Caco-2 (cell line): Measurements from ENCODE around the gene HLA-DQB1. TPM values are rescaled to one million over a fixed set of nuclear protein-coding genes. Genes with fewer than 3 reads are reported as not detected.
"Not testable (repeated sequence)": the region's sequence is repeated elsewhere in the genome, so short reads cannot be mapped to it uniquely, and the experiment has no call there.

Experiments used
- BruUV-seq: library from RNA; stranded (reverse); fragments of 400-500 nt; replicated peaks from 2 replicates; lab custom pipeline; 2021; lab: Mats Ljungman, UMichigan
- CTCF ChIA-PET: fragments of 300-600 bp; sonication (Branson Sonifier 250); formaldehyde crosslinking; loops from one replicate; lab custom pipeline; 2022; ENCODE audit warnings: antibody characterized with exemption; lab: Charles Lee
- POLR2A ChIA-PET: fragments of 300-600 bp; sonication (Branson Sonifier 250); formaldehyde crosslinking; loops from one replicate; lab custom pipeline; 2022; ENCODE audit warnings: antibody characterized with exemption; lab: Charles Lee
- DNase-seq, 2 experiments: peaks; one replicate each; pipeline versions ENCODE4 v3.0.0 to v3.0.0-alpha.2; 2020 to 2022
- H3K27me3 ChIP-seq: replicated peaks from 2 replicates; pipeline ENCODE4 v1.6.0; 2011; ENCODE audit warnings: low read length; ENCODE audit not compliant: control insufficient read depth, insufficient read depth
- H3K36me3 ChIP-seq: 2 replicates; pipeline ENCODE4 v1.5.1; 2011; ENCODE audit warnings: low read length; ENCODE audit not compliant: control insufficient read depth, insufficient read depth
- H3K4me1 ChIP-seq: fragments of 250-450 bp; sonication (Bioruptor Pico); 2 replicates; pipeline ENCODE4 v1.5.1; 2020; ENCODE audit warnings: mild to moderate bottlenecking
- H3K4me3 ChIP-seq: 2 replicates; pipeline ENCODE4 v1.5.1; 2011; ENCODE audit warnings: low read depth, mild to moderate bottlenecking, control low read depth, low read length
- H3K9me3 ChIP-seq: fragments of 250-450 bp; sonication (Bioruptor Pico); 2 replicates; pipeline ENCODE4 v1.5.1; 2020; ENCODE audit warnings: mild to moderate bottlenecking, moderate library complexity
- H3K27ac Mint-ChIP-seq: one replicate; pipeline ENCODE4 v1.8.0; 2022; ENCODE audit warnings: mixed read lengths; ENCODE audit not compliant: unreplicated experiment
- H3K27me3 Mint-ChIP-seq: one replicate; pipeline ENCODE4 v1.8.0; 2022; ENCODE audit warnings: mixed read lengths; ENCODE audit not compliant: insufficient read depth, unreplicated experiment
- H3K36me3 Mint-ChIP-seq: one replicate; pipeline ENCODE4 v1.8.0; 2022; ENCODE audit warnings: mild to moderate bottlenecking, mixed read lengths; ENCODE audit not compliant: insufficient read depth, unreplicated experiment
- H3K4me1 Mint-ChIP-seq: one replicate; pipeline ENCODE4 v1.8.0; 2022; ENCODE audit warnings: low read depth, mixed read lengths; ENCODE audit not compliant: unreplicated experiment
- H3K4me3 Mint-ChIP-seq: one replicate; pipeline ENCODE4 v1.8.0; 2022; ENCODE audit warnings: mild to moderate bottlenecking, moderate library complexity, mixed read lengths; ENCODE audit not compliant: unreplicated experiment
- H3K9me3 Mint-ChIP-seq: one replicate; pipeline ENCODE4 v1.8.0; 2022; ENCODE audit warnings: mixed read lengths; ENCODE audit not compliant: unreplicated experiment
- intact Hi-C: fragments of 100-400 bp; cut with micrococcal nuclease; formaldehyde crosslinking; loops from one replicate; pipeline ENCODE4 v1.10.0; 2022; ENCODE audit not compliant: unreplicated experiment
- total RNA-seq: library from RNA; stranded (reverse); gene quantifications from 2 replicates; pipeline ENCODE4 v1.2.3, GENCODE V29; 2022
- TF ChIP-seq, protein P1 (sequence below), 2 experiments: fragments of 200-600 bp in 1 of 2; IDR thresholded peaks; 1 replicate in 1 of 2; 2 replicates in 1 of 2; pipeline versions ENCODE4 v1.5.1 to v1.8.0; 2011 to 2022; ENCODE audit warnings: antibody characterized with exemption in 1 of 2, control low read depth in 1 of 2, inconsistent platforms in 1 of 2, low read depth in 1 of 2, low read length in 1 of 2, mild to moderate bottlenecking in 1 of 2, moderate library complexity in 1 of 2; ENCODE audit not compliant: insufficient read depth in 1 of 2, severe bottlenecking in 1 of 2, unreplicated experiment in 1 of 2

The HLA-DQB1 gene
- total RNA-seq, 1 experiment from 2014 or later = not detected

DNA sequence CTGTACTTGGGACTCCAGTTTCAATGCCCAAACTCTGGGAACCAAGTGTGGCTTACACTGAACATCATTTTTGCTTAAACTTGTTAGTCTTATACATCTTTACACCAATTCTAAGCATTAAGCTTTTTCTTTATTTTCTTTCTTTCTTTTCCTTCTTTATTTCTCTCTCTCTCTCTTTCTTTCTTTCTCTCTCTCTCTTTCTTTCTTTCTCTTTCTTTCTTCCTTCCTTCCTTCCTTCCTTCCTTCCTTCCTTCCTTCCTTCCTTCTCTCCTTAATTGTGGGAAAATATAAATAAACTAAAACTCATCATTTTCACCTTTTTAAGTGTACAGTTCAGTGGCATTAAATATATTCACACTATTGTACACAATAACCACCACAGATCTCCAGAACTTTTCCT is 43.2 kb upstream of the HLA-DQB1 start:
- H3K27ac Mint-ChIP-seq = no peak overlapping the region
- TF ChIP-seq, protein P1, sequence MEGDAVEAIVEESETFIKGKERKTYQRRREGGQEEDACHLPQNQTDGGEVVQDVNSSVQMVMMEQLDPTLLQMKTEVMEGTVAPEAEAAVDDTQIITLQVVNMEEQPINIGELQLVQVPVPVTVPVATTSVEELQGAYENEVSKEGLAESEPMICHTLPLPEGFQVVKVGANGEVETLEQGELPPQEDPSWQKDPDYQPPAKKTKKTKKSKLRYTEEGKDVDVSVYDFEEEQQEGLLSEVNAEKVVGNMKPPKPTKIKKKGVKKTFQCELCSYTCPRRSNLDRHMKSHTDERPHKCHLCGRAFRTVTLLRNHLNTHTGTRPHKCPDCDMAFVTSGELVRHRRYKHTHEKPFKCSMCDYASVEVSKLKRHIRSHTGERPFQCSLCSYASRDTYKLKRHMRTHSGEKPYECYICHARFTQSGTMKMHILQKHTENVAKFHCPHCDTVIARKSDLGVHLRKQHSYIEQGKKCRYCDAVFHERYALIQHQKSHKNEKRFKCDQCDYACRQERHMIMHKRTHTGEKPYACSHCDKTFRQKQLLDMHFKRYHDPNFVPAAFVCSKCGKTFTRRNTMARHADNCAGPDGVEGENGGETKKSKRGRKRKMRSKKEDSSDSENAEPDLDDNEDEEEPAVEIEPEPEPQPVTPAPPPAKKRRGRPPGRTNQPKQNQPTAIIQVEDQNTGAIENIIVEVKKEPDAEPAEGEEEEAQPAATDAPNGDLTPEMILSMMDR (IDR thresholded peaks at IDR 0.05; ENCODE audit: insufficient read depth in 1 of 2, low read depth in 1 of 2, low read length in 1 of 2, severe bottlenecking in 1 of 2, unreplicated experiment in 1 of 2) = no peak

DNA sequence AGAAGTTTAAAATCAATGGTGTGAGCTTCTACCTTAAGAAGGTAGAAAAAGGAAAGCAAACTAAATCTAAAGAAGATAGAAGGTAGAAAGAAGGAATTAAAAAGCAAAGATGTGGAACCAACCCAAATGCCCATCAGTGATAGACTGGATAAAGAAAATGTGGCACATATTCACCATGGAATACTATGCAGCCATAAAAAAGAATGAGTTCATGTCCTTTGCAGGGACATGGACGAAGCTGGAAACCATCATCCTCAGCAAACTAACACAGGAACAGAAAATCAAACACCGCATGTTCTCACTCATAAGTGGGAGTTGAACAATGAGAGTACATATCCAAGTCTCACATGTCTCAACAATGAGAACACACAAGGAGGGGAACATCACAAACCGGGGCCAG is 38.7 kb upstream of the HLA-DQB1 start:
- H3K4me1 Mint-ChIP-seq, H3K36me3 Mint-ChIP-seq, H3K9me3 Mint-ChIP-seq, H3K4me1 ChIP-seq, BruUV-seq, H3K27me3 ChIP-seq, H3K4me3 ChIP-seq, H3K4me3 Mint-ChIP-seq, POLR2A ChIA-PET, H3K36me3 ChIP-seq, DNase-seq, H3K27ac Mint-ChIP-seq, CTCF ChIA-PET, H3K9me3 ChIP-seq, intact Hi-C loops: not testable (repeated sequence)
- H3K27me3 Mint-ChIP-seq = peaks cover 18% of the 10 kb centered on the region

More for the DNA sequence above, 43.2 kb upstream of the HLA-DQB1 start:
- peaks cover 19% of the 10 kb centered on the region for H3K27me3 Mint-ChIP-seq
- CTCF ChIA-PET = no interaction called here
- H3K4me1 ChIP-seq = no peaks in the 10 kb centered on the region
- intact Hi-C loops = no loop called here
- POLR2A ChIA-PET = no interaction called here
- DNase-seq = no peak
- H3K4me3 Mint-ChIP-seq = no peak overlapping the region
- H3K9me3 Mint-ChIP-seq = no peaks in the 10 kb centered on the region
- H3K36me3 ChIP-seq = no peaks in the 10 kb centered on the region
- H3K9me3 ChIP-seq = 0 out of 2 replicates have a peak, but pooled peaks cover 4% of the 10 kb centered on the region
- H3K4me1 Mint-ChIP-seq = no peaks in the 10 kb centered on the region
- no TSS peak for BruUV-seq
- H3K27me3 ChIP-seq = no peaks in the 10 kb centered on the region
- no peak overlapping the region for H3K4me3 ChIP-seq
- no peaks in the 10 kb centered on the region for H3K36me3 Mint-ChIP-seq

DNA sequence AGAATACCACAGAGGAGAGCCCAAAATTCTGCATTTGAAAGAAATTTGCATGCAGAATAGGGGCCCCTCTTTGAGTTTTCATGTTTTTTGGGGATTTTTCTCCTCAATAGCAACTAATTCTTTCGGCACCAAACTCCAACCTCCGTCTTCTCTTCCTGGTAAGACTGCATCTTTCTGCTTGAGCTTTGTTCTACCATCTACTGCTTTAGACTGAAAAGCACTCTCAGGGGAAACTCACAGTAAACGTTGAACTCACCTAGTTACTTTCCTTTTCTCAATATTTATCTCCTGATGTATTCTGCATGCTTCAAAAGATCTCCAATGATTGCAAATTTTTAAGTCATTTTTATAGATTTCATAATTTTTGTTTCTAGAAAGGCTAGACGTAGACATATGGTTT is 36.9 kb upstream of the HLA-DQB1 start:
- CTCF ChIA-PET = no interaction called here
- Mint-ChIP-seq H3K36me3 (no peaks in the 10 kb centered on the region), H3K4me3 (no peak overlapping the region), H3K4me1 (no peaks in the 10 kb centered on the region), H3K27me3 (peaks cover 15% of the 10 kb centered on the region), H3K9me3 (no peaks in the 10 kb centered on the region), H3K27ac (no peak overlapping the region)
- no peak for DNase-seq
- H3K9me3 ChIP-seq = 0 out of 2 replicates have a peak, but pooled peaks cover 4% of the 10 kb centered on the region
- POLR2A ChIA-PET = no interaction called here
- intact Hi-C loops = loop anchor here (5.0 kb wide), 3 partner anchors 36 to 271 kb away; partner anchors contain the start of gene HLA-DQB1
- BruUV-seq = no TSS peak
- no peaks in the 10 kb centered on the region for H3K27me3 ChIP-seq
- H3K4me1 ChIP-seq = no peaks in the 10 kb centered on the region
- no peaks in the 10 kb centered on the region for H3K36me3 ChIP-seq
- no peak overlapping the region for H3K4me3 ChIP-seq
- TF ChIP-seq, protein P1 (IDR thresholded peaks at IDR 0.05; ENCODE audit: insufficient read depth in 1 of 2, low read depth in 1 of 2, low read length in 1 of 2, severe bottlenecking in 1 of 2, unreplicated experiment in 1 of 2) = no peak
